NCI-H2171 (cell line): ENCODE data around the gene LRBA.

Experiments
- DNase-seq: peaks from one replicate; lab custom pipeline; 2025; lab: John Stamatoyannopoulos, UW

LRBA gene

GRCh38 chr4:150589157-150589556 is 425.9 kb downstream of the LRBA start:
- DNase-seq, result no peak

DNA sequence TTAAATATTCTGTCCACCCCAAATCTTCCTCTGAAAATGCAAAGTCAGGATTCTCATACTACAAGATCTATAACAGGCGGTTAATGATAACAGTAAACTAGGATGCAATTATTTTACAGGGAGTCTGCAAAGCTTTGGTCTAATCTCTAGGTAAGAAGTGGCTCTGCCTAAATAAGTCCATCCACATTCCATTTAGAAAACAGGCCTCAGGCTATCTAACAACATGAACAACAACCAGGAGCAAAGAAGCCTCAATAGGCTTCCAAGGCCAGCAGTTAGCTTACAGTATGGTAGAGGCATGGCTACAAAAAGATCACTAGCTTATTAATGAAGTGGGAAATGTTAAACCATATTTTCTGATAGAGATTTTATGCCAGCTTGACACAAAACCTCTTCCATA is 426.8 kb downstream of the LRBA start:
- DNase-seq, result no peak

DNA sequence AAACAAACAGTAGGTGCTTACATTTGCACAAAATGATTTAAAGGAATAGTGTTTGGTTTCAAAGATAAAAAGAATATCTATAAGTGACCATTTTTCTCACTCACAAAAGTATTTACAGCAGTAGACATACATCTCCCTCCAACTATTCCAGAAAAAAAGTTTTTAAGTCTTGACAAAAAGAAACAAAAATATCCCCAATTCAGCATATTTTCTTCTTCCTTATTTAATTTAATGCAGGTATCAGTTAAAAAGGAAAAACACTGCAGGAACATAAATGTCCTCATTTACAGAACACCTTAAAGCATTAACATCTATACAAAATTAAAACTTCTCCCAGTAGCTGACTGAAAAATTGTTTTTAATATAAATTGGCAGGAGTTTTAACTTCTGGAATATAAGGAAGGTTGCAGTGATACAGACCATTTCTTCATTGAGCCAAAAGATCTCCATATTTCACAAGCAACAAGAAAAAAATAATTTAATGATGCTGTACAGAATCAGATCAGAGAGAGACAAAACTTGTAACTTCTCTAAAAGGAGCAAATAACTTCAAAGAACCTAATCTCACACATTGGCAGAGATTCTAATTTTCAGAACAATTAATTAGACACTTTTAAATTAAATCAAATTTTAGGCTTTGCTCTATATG is 428.8 kb downstream of the LRBA start:
- no peak for DNase-seq

DNA sequence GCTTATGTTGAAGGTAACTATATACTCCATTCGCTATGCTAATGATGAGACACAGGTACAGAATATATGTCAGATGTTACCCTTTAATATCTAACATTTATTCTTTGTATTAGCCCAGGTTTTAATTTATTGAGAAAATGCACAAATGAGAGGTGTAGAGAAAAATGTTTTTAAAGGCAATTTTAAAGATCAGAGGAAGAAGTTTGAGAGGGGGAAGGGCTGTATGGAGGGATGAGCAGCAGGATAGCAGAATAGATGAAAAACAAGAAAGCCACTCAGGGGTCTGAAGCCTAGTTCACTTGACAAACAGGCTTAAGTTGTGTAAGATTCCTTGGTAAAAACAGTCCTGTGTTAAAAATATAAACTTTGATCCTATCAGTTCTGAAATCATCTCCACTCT is 429.5 kb downstream of the LRBA start:
- no peak for DNase-seq

GRCh38 chr4:150584111-150584915 is 430.8 kb downstream of the LRBA start:
- no peak for DNase-seq

GRCh38 chr4:150583287-150584110 is 431.6 kb downstream of the LRBA start:
- no peak for DNase-seq

GRCh38 chr4:150582873-150583286 is 432.2 kb downstream of the LRBA start:
- DNase-seq, result no peak

DNA sequence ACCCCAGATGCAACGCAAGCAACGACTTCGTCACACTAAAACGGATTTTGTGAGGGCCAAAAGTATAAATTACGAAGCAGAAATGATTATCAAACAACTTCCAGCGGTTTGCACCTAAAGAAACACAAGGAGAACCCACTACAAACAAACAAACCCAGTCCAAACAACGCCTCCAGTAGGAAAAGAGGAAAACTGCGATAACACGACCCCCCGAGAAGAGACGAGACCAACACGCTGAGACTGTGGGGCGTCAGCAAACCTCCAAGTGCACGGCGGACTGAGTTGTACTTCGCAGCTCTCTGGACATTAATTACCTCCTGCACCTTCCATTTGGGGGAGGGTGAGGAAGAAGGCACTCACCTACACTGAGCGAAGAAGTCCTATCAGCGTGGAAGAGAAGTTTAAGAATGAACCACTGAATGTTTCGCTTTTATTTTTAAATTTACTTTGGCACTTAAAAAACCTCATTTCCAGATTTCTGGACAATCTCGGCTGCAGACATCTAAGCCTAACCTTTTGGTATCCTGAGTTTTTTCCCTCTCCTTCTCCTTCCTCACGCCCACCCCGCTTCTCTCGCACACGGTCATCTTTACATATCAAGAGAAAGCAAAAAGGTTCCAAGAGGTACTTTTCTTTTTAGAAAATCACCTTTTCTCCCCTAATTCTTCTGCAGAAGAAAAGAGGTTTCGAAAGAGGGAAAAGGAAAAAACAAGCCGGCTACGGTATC is 432.8 kb downstream of the LRBA start, which contains the start of gene MAB21L2:
Gene MAB21L2, plus strand, starts transcription at position 6 of the 727 bp plus-strand sequence. CDS start 879 bp downstream, outside the sequence.
- no peak for DNase-seq

DNA sequence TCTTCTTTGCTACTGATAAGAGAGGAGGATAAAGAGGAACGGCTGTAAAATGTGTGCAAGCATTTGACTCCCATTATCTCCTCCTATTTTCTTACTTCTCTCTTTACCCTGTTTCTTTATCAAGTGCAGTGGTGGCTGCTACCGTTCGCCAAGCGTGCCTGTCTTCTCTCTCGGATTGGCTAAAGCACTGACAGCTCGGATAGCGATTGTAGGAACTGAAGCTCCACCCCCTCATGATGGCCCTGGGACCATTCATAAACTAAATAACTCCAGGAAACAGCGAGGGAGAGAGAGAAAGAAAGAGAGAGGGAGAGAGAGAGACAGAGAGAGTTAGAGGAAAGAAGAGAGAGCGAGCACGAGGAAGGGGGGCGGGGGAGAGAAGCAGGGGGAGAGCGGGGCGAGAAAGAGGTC is 433.4 kb downstream of the LRBA start:
- DNase-seq, result no peak

- no peak for DNase-seq
These were observed 434.0 kb downstream of the LRBA start for GRCh38 chr4:150581056-150581605.

DNA sequence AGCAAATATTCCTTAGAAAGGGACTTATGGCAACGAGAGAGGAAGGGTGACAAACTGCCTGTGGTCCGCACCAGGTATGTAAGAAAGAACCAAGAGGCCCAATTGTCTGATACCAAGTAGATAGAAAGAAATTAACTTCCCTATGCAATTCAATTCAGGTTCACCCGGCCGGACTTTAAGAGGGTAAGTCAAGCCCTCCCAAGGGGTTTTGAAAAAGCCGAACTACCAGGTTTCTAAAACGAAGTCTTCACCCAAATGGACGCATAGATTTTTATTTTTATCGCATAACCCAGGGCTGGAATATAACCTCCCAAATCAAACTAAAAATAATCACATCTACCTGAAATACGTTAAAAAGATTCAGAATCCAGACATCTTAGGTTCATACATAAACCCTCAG is 434.8 kb downstream of the LRBA start:
- no peak for DNase-seq

DNA sequence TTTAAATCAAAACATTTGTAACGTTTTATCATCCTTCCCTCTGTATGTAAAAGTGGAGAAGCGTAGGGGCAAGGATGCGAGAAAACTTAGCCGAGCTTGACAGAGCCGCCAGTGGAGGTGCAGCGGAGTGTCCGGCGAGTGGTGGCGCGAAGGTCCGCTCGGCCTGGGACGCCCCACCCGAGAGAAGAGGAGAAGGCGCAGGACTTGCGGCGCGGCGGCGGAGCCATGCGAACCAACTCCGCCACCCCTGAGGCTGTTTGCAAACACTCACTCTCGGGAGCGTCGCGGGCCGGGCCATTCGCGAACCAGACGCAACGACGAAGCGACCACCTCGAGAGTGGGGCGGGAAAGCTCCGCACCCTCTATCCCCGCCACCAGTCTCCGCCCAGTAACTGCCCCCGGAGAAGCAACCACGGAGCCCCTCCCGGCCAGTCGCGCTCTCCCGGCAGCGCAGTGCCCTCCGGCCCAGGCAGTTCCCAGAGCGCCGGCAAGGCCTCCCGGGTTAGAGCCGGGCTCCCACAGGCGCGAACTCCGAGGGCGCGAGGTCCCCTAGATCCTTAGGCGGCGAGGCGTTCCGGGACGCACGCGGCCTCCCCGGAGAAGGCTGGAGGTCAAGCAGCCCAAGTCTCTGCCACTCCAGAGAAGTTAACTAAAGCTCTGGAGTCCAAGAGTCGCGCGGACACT is 435.4 kb downstream of the LRBA start:
- no peak for DNase-seq

- DNase-seq, result no peak
These were observed 436.2 kb downstream of the LRBA start for GRCh38 chr4:150578745-150579501.

- DNase-seq, result no peak
These were observed 437.3 kb downstream of the LRBA start for GRCh38 chr4:150577796-150578195.

DNA sequence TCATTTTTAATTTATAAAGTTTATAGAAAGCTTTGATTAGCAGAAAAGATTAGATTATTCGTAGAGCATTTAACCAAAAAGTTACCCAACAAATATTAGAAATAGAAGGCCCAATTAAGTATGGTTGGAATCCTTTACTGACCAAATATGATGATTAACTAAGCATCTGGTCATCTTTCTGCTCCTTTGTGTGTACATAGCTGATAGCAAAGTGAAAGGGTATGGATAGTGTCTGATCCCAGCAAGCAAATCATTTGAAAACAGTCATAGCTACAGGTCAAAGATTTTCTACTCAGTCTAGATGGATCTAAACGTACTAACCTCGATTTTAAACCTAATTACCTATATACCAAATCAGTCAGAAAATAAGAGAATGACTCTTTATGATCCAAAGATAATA is 440.4 kb downstream of the LRBA start:
- DNase-seq, result no peak

GRCh38 chr4:150573534-150573933 is 441.6 kb downstream of the LRBA start:
- DNase-seq, result no peak

GRCh38 chr4:150572704-150573504 is 442.2 kb downstream of the LRBA start:
- DNase-seq, result no peak

GRCh38 chr4:150570862-150571261 is 444.2 kb downstream of the LRBA start:
- DNase-seq, result no peak

DNA sequence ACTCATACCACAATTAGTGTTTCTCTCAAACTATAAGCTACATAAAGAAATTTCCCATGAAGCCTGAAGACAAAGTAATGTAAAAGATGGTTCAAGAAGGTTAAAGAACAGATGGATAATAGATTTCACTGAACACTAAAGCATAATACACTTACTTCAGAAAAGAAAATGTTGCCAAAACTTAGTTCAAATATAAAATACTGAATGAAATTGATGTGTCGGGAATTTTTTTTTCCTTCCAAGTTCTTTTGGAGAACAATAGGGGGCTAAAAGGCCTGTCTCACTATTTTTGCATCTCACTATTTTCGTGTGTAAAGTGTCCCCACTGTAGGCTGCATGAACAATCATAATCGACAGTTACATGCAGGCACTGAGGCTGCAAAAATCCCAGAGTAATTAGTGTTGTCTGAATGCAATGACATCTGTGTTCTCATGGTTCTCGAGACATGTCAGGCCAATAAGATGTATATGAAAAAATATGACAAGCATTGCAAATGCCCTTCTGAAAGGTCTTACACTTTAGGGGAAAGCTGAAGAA is 445.0 kb downstream of the LRBA start:
- DNase-seq, result no peak
